Uterus (tissue), 2 donors: ENCODE data around the gene CDX1.

Source experiments
- CTCF ChIP-seq, 4 experiments: fragments of 200-600 bp in 2 of 4; fragments of 450-650 bp in 2 of 4; sonication (generic) in 2 of 4; IDR thresholded peaks; one replicate each; pipeline ENCODE4 v1.5.1; 2016 to 2019; ENCODE audit warnings: antibody characterized with exemption in 4 of 4, mild to moderate bottlenecking in 2 of 4, moderate library complexity in 1 of 4
- POLR2A ChIP-seq, 2 donors: fragments of 450-650 bp; IDR thresholded peaks; one replicate each; pipeline ENCODE4 v1.6.1; 2016; ENCODE audit warnings: antibody characterized with exemption in 2 of 2, mild to moderate bottlenecking in 1 of 2, moderate library complexity in 1 of 2

GRCh38 chr5:150118561-150119229 lies 47.9 kb upstream of the CDX1 start:
- TF ChIP-seq CTCF (IDR thresholded peaks at IDR 0.05) (no peak), POLR2A (IDR thresholded peaks at IDR 0.05) (no peak)
